Uterus (tissue), 2 donors: Measurements from ENCODE around the gene FBXL5.

Source experiments
- CTCF ChIP-seq, 4 experiments: fragments of 200-600 bp in 2 of 4; fragments of 450-650 bp in 2 of 4; sonication (generic) in 2 of 4; IDR thresholded peaks; one replicate each; pipeline ENCODE4 v1.5.1; 2016 to 2019; ENCODE audit warnings: antibody characterized with exemption in 4 of 4, mild to moderate bottlenecking in 2 of 4, moderate library complexity in 1 of 4
- POLR2A ChIP-seq, 2 donors: fragments of 450-650 bp; IDR thresholded peaks; one replicate each; pipeline ENCODE4 v1.6.1; 2016; ENCODE audit warnings: antibody characterized with exemption in 2 of 2, mild to moderate bottlenecking in 1 of 2, moderate library complexity in 1 of 2

DNA sequence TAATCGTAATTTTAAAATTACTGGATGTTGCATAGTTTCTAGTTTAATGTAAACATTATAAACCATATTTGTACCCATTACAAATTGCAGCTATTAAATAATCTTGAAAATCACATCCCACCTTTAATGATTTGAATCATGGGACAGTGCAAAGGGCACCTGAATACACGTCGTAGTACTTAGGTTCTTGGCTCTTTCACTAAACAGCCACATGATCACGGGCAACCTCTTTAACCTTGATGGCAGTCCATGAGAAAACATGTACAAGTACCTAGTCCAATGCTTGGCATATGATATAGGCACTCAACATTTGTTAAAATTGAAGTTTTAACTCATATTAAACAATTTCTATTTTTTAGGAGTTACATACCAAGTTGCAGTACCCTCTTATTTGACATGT is 11.8 kb upstream of the FBXL5 start:
- TF ChIP-seq POLR2A (IDR thresholded peaks at IDR 0.05) (no peak), CTCF (IDR thresholded peaks at IDR 0.05) (no peak)
